Natural killer cell (primary cell): ENCODE measurements around the gene BNC2. TPM values are rescaled to one million over a fixed set of nuclear protein-coding genes. Genes with fewer than 3 reads are reported as not detected.

Experiments used
- ATAC-seq, 3 donors: fragments of 150-1000 bp in 2 of 3; fragments of 200-7000 bp in 1 of 3; cut with Tn5 transposase; 1 replicate in 1 of 3; 2 replicates in 2 of 3; pipeline ENCODE4 v1.10.0; 2021; ENCODE audit warnings: mild to moderate bottlenecking in 2 of 3, moderate library complexity in 2 of 3
- DNase-seq, 2 donors: peaks; one replicate each; pipeline versions ENCODE4 v3.0.0 to v3.0.0-alpha.2; 2013 to 2021; ENCODE audit warnings: mixed read lengths in 1 of 2
- H3K27ac ChIP-seq: one replicate; pipeline ENCODE4 v1.5.1; 2013; ENCODE audit warnings: mild to moderate bottlenecking, low read length
- H3K27me3 ChIP-seq: one replicate; pipeline ENCODE4 v1.6.1; 2013; ENCODE audit warnings: low read length; ENCODE audit not compliant: control insufficient read depth, insufficient read depth
- H3K36me3 ChIP-seq: one replicate; pipeline ENCODE4 v1.6.1; 2013; ENCODE audit warnings: low read length; ENCODE audit not compliant: control insufficient read depth, insufficient read depth
- H3K4me1 ChIP-seq: one replicate; pipeline ENCODE4 v1.6.1; 2013; ENCODE audit warnings: low read length; ENCODE audit not compliant: control insufficient read depth, insufficient read depth
- H3K4me3 ChIP-seq: one replicate; pipeline ENCODE4 v1.5.1; 2013; ENCODE audit warnings: low read length
- H3K9me3 ChIP-seq: one replicate; pipeline ENCODE4 v1.6.1; 2013; ENCODE audit warnings: low read length; ENCODE audit not compliant: control insufficient read depth, insufficient read depth
- H3K27ac Mint-ChIP-seq, 2 donors: one replicate each; pipeline ENCODE4 v1.8.0; 2022; ENCODE audit warnings: mild to moderate bottlenecking in 2 of 2, mixed read lengths in 2 of 2, moderate library complexity in 1 of 2
- H3K27me3 Mint-ChIP-seq, 2 donors: one replicate each; pipeline ENCODE4 v1.8.0; 2022; ENCODE audit warnings: low read depth in 2 of 2, mixed read lengths in 2 of 2
- H3K36me3 Mint-ChIP-seq: one replicate; pipeline ENCODE4 v1.8.0; 2022; ENCODE audit warnings: mixed read lengths
- H3K4me1 Mint-ChIP-seq, 2 donors: one replicate each; pipeline ENCODE4 v1.8.0; 2022; ENCODE audit warnings: mixed read lengths in 2 of 2
- H3K4me3 Mint-ChIP-seq: one replicate; pipeline ENCODE4 v1.8.0; 2022; ENCODE audit warnings: mild to moderate bottlenecking, moderate library complexity, mixed read lengths
- H3K9me3 Mint-ChIP-seq, 2 donors: one replicate each; pipeline ENCODE4 v1.8.0; 2022; ENCODE audit warnings: mixed read lengths in 2 of 2
- CTCF ChIP-seq: fragments of 200-600 bp; IDR thresholded peaks from one replicate; pipeline ENCODE4 v1.8.0; 2022; ENCODE audit warnings: antibody characterized with exemption
- WGBS: methylation state at CpG from one replicate; pipeline ENCODE4 v1.1.7; 2013; ENCODE audit warnings: missing lambda C conversion rate; ENCODE audit not compliant: insufficient coverage; 5-methylcytosine and 5-hydroxymethylcytosine counted together
- intact Hi-C: fragments of 100-400 bp; cut with micrococcal nuclease; formaldehyde crosslinking; loops from one replicate; pipeline ENCODE4 v1.14.2; 2022
- total RNA-seq, 4 donors: library from RNA; stranded (reverse); fragments of 120-200 nt in 1 of 4; gene quantifications; one replicate each; pipeline versions ENCODE4 v1.2.3 to v1.2.4, GENCODE V29; 2013 to 2022

BNC2 gene
- total RNA-seq, 3 donors from 2014 or later (not counting 1 experiment from before 2014, with no cell fraction given) = 36.9 to 84.2 (median 66.5) TPM

GRCh38 chr9:16899606-16900005, 29.1 kb upstream of the BNC2 start:
- H3K27ac ChIP-seq = no peak overlapping the region
- H3K4me1 Mint-ChIP-seq = peaks cover 6 to 22% of the 10 kb centered on the region in 2 donors
- no peaks in the 10 kb centered on the region for H3K36me3 Mint-ChIP-seq
- H3K9me3 ChIP-seq = no peaks in the 10 kb centered on the region
- intact Hi-C loops = no loop called here
- H3K4me3 ChIP-seq = no peak overlapping the region
- no peaks in the 10 kb centered on the region for H3K9me3 Mint-ChIP-seq
- peak overlapping the region in 1 of 2 donors; percentile 37 for H3K27ac Mint-ChIP-seq
- DNase-seq = no peak
- no peaks in the 10 kb centered on the region for H3K36me3 ChIP-seq
- TF ChIP-seq CTCF = no peak
- H3K4me3 Mint-ChIP-seq = no peak overlapping the region
- peaks cover 2% of the 10 kb centered on the region for H3K4me1 ChIP-seq
- WGBS = 51% methylated on average over 2 of the region's 2 CpGs
- H3K27me3 Mint-ChIP-seq = no peaks in the 10 kb centered on the region
- ATAC-seq = no peak
- H3K27me3 ChIP-seq = no peaks in the 10 kb centered on the region

- peak overlapping the region; percentile 60 for H3K4me3 Mint-ChIP-seq
- TF ChIP-seq CTCF = no peak
- H3K9me3 Mint-ChIP-seq = no peaks in the 10 kb centered on the region
- no peaks in the 10 kb centered on the region for H3K27me3 ChIP-seq
- H3K4me1 Mint-ChIP-seq = peaks cover 6 to 22% of the 10 kb centered on the region in 2 donors
- no peaks in the 10 kb centered on the region for H3K9me3 ChIP-seq
- intact Hi-C loops = no loop called here
- peaks cover 2% of the 10 kb centered on the region for H3K4me1 ChIP-seq
- no peaks in the 10 kb centered on the region for H3K27me3 Mint-ChIP-seq
- H3K36me3 Mint-ChIP-seq = no peaks in the 10 kb centered on the region
- H3K36me3 ChIP-seq = no peaks in the 10 kb centered on the region
- ATAC-seq = peak in 1 of 3 donors; percentile 59
- peak overlapping the region in 1 of 2 donors; percentile 37 for H3K27ac Mint-ChIP-seq
- no peak overlapping the region for H3K27ac ChIP-seq
- no peak overlapping the region for H3K4me3 ChIP-seq
- no peak for DNase-seq
- 38% methylated on average over 1 of the region's 2 CpGs for WGBS
Measured at GRCh38 chr9:16898464-16898863, 28.0 kb upstream of the BNC2 start.

GRCh38 chr9:16888594-16888993, 18.1 kb upstream of the BNC2 start:
- no peak overlapping the region for H3K27ac Mint-ChIP-seq
- ATAC-seq = no peak
- H3K4me1 ChIP-seq = peaks cover 22% of the 10 kb centered on the region

More at GRCh38 chr9:16888594-16888993, 18.1 kb upstream of the BNC2 start:
- H3K9me3 ChIP-seq = no peaks in the 10 kb centered on the region
- H3K27ac ChIP-seq = no peak overlapping the region
- no peaks in the 10 kb centered on the region for H3K36me3 Mint-ChIP-seq
- 100% methylated on average over 1 of the region's 3 CpGs for WGBS
- no peaks in the 10 kb centered on the region for H3K9me3 Mint-ChIP-seq
- H3K27me3 ChIP-seq = no peaks in the 10 kb centered on the region
- no peak overlapping the region for H3K4me3 ChIP-seq
- peaks cover 36 to 38% of the 10 kb centered on the region in 2 donors for H3K4me1 Mint-ChIP-seq
- H3K27me3 Mint-ChIP-seq = no peaks in the 10 kb centered on the region
- H3K4me3 Mint-ChIP-seq = no peak overlapping the region
- TF ChIP-seq CTCF = no peak
- intact Hi-C loops = no loop called here
- H3K36me3 ChIP-seq = no peaks in the 10 kb centered on the region
- no peak for DNase-seq
